GM12878 (cell line): ENCODE data around the gene RFLNA. TPM values are rescaled to one million over a fixed set of nuclear protein-coding genes. Genes with fewer than 3 reads are reported as not detected.

Experiments used
- ATAC-seq: fragments of 200-7000 bp; cut with Tn5 transposase; 3 replicates; pipeline ENCODE4 v1.9.1; 2020; ENCODE audit warnings: mild to moderate bottlenecking, moderate library complexity
- BruUV-seq: library from RNA; stranded (reverse); fragments of 400-500 nt; replicated peaks from 2 replicates; lab custom pipeline; 2021; lab: Mats Ljungman, UMichigan
- CTCF ChIA-PET: fragments of 300-600 bp; sonication (Branson Sonifier 250); formaldehyde crosslinking; extraction: SDS; loops from one replicate; lab custom pipeline; 2021; ENCODE audit warnings: inconsistent platforms; lab: Yijun Ruan, JAX
- POLR2A ChIA-PET: fragments of 350-600 bp; formaldehyde crosslinking; extraction: SDS; loops from one replicate; lab custom pipeline; 2021; ENCODE audit warnings: inconsistent platforms; lab: Charles Lee
- RAD21 ChIA-PET: fragments of 300-600 bp; sonication (Branson Sonifier 250); formaldehyde crosslinking; loops from one replicate; lab custom pipeline; 2023; ENCODE audit warnings: antibody characterized with exemption; ENCODE audit not compliant: unreplicated experiment; lab: Charles Lee
- SMC1A ChIA-PET: fragments of 300-600 bp; sonication (Branson Sonifier 250); formaldehyde crosslinking; loops from one replicate; lab custom pipeline; 2023; ENCODE audit not compliant: unreplicated experiment, uncharacterized antibody; lab: Charles Lee
- DNase-seq: peaks from one replicate; pipeline ENCODE4 v3.0.0-alpha.2; 2011; ENCODE audit warnings: low read depth, low spot score
- FAIRE-seq: peaks from 3 replicates; lab custom pipeline; 2011; peaks lifted over from hg19 to GRCh38; lab: Jason Lieb, UNC
- H2AFZ ChIP-seq: 2 replicates; pipeline ENCODE4 v1.6.0; 2011; ENCODE audit warnings: low read depth, low read length, control low read depth; ENCODE audit not compliant: control insufficient read depth
- H3K27ac ChIP-seq: 2 replicates; pipeline ENCODE4 v1.5.1; 2011; ENCODE audit warnings: control low read depth; ENCODE audit not compliant: control insufficient read depth, insufficient read depth
- H3K27me3 ChIP-seq, 2 experiments: replicated peaks in 1 of 2; 2 replicates each; pipeline versions ENCODE4 v1.6.0 to v1.6.1; 2011; ENCODE audit warnings: low read length in 1 of 2; ENCODE audit not compliant: control insufficient read depth in 2 of 2, insufficient read depth in 2 of 2
- H3K36me3 ChIP-seq, 2 experiments: 2 replicates each; pipeline ENCODE4 v1.5.1; 2011; ENCODE audit warnings: low read length in 1 of 2; ENCODE audit not compliant: control insufficient read depth in 2 of 2, insufficient read depth in 2 of 2
- H3K4me1 ChIP-seq: 2 replicates; pipeline ENCODE4 v1.6.1; 2011; ENCODE audit warnings: mild to moderate bottlenecking, low read length, moderate library complexity, mixed read lengths; ENCODE audit not compliant: control insufficient read depth, insufficient read depth
- H3K4me2 ChIP-seq: 2 replicates; pipeline ENCODE4 v1.6.0; 2011; ENCODE audit warnings: control low read depth; ENCODE audit not compliant: control insufficient read depth, insufficient read depth
- H3K4me3 ChIP-seq: fragments of 200-600 bp; sonication (generic); 2 replicates; pipeline ENCODE4 v1.5.1; 2016
- H3K79me2 ChIP-seq: 2 replicates; pipeline ENCODE4 v1.6.0; 2011; ENCODE audit warnings: low read length; ENCODE audit not compliant: control insufficient read depth, insufficient read depth
- H3K9ac ChIP-seq: 2 replicates; pipeline ENCODE4 v1.8.0; 2011; ENCODE audit warnings: low read length, control low read depth, mixed read lengths; ENCODE audit not compliant: control insufficient read depth, insufficient read depth
- H3K9me3 ChIP-seq: replicated peaks from 3 replicates; pipeline ENCODE4 v1.5.1; 2011; ENCODE audit warnings: mild to moderate bottlenecking, low read length; ENCODE audit not compliant: control insufficient read depth, insufficient read depth
- H4K20me1 ChIP-seq: 2 replicates; pipeline ENCODE4 v1.6.0; 2011; ENCODE audit not compliant: control insufficient read depth, insufficient read depth
- CREB1 ChIP-seq: IDR thresholded peaks from 2 replicates; pipeline ENCODE4 v1.6.1; 2012; ENCODE audit warnings: low read depth, mild to moderate bottlenecking, inconsistent platforms
- CTCF ChIP-seq, 3 experiments: IDR thresholded peaks in 2 of 3; conservative IDR thresholded peaks in 1 of 3; 2 replicates each; pipeline ENCODE4 v1.5.1; 2011; ENCODE audit warnings: low read depth in 3 of 3, low read length in 3 of 3, mild to moderate bottlenecking in 3 of 3, control low read depth in 2 of 3, moderate library complexity in 2 of 3, inconsistent platforms in 1 of 3, mixed read lengths in 1 of 3; ENCODE audit not compliant: control insufficient read depth in 2 of 3, insufficient read depth in 1 of 3; ENCODE audit errors: extremely low read depth in 1 of 3
- POLR2AphosphoS5 ChIP-seq: IDR thresholded peaks from 2 replicates; pipeline ENCODE4 v1.6.1; 2011; ENCODE audit warnings: mild to moderate bottlenecking, low read length, inconsistent platforms
- SMAD1 ChIP-seq: fragments of 450-650 bp; IDR thresholded peaks from 2 replicates; pipeline ENCODE4 v1.6.1; 2018; ENCODE audit warnings: mild to moderate bottlenecking, low read depth; ENCODE audit not compliant: partially characterized antibody
- USF2 ChIP-seq: IDR thresholded peaks from 2 replicates; pipeline ENCODE4 v1.6.1; 2011; ENCODE audit warnings: low read depth, low read length, improper control_type of control experiment, borderline replicate concordance
- ZBTB33 ChIP-seq: fragments of 450-650 bp; IDR thresholded peaks from 2 replicates; pipeline ENCODE4 v1.6.1; 2017; ENCODE audit warnings: mild to moderate bottlenecking
- WGBS: methylation state at CpG from one replicate; pipeline ENCODE4 v1.1.6; 2016; ENCODE audit warnings: low lambda C conversion rate; ENCODE audit not compliant: insufficient replicate concordance, insufficient coverage; ENCODE audit errors: missing lambda C conversion rate; 5-methylcytosine and 5-hydroxymethylcytosine counted together
- in situ Hi-C: fragments of 300-500 bp; cut with MboI; formaldehyde crosslinking; loops from 9 replicates; pipeline ENCODE4 v1.14.3; 2018; ENCODE audit warnings: mixed read lengths
- intact Hi-C: fragments of 100-400 bp; cut with micrococcal nuclease; formaldehyde crosslinking; loops from one replicate; pipeline ENCODE4 v1.14.2; 2022; ENCODE audit not compliant: unreplicated experiment
- polyA plus RNA-seq, 11 experiments: library from polyadenylated mRNA; depleted of rRNA in 4 of 11; unstranded in 6 of 11; stranded (reverse) in 5 of 11; fragments of >200 nt; fragmentation: Nextera tagmentation in 4 of 11; fragmentation: Illumina TruSeq in 1 of 11; extraction: Ambion mirVana in 4 of 11; extraction: Trizol in 1 of 11; gene quantifications; 1 replicate in 1 of 11; 2 replicates in 10 of 11; pipeline versions ENCODE4 v1.2.1 to v1.2.3, GENCODE V29; 2011 to 2016; ENCODE audit warnings: inconsistent platforms in 2 of 11, missing spikeins in 2 of 11, low read depth in 1 of 11
- total RNA-seq, 4 experiments: library from RNA; depleted of rRNA in 3 of 4; stranded (reverse); fragments of >200 nt in 3 of 4; fragmentation: Illumina TruSeq in 1 of 4; extraction: Trizol in 1 of 4; gene quantifications; 2 replicates each; pipeline versions ENCODE4 v1.2.1 to v1.2.3, GENCODE V29; 2013 to 2021

Gene RFLNA
- total and polyA plus RNA-seq, 10 of the 15 experiments (the other 5 are each of a cell fraction or from before 2014, with no cell fraction given) = 0.08 TPM; not detected in 9

GRCh38 chr12:124279846-124280360 lies 15.0 kb upstream of the RFLNA start:
- H3K79me2 ChIP-seq = no peaks in the 10 kb centered on the region
- no peaks in the 10 kb centered on the region; a peak in 1 of 4 replicates for H3K27me3 ChIP-seq
- H3K4me2 ChIP-seq = no peak overlapping the region
- no peak overlapping the region for H3K9ac ChIP-seq
- H3K36me3 ChIP-seq = no peaks in the 10 kb centered on the region
- H3K27ac ChIP-seq = no peak overlapping the region
- in situ Hi-C loops (no loop called here), intact Hi-C loops (no loop called here)
- no peak overlapping the region for H2AFZ ChIP-seq
- no peak overlapping the region for H3K4me3 ChIP-seq
- ChIA-PET RAD21 (no interaction called here), POLR2A (no interaction called here), CTCF (no interaction called here), SMC1A (no interaction called here)
- no peaks in the 10 kb centered on the region; the same call in 2 of the 3 replicates for H3K9me3 ChIP-seq
- WGBS = 28% methylated on average over 19 of the region's 19 CpGs
- FAIRE-seq (no peak), DNase-seq (no peak), ATAC-seq (no peak)
- TF ChIP-seq CTCF (IDR thresholded peaks at IDR 0.05 in 2 of 3, conservative IDR thresholded peaks at IDR 0.05 in 1 of 3; ENCODE audit: control insufficient read depth in 2 of 3, extremely low read depth in 1 of 3, insufficient read depth in 1 of 3, low read depth in 3 of 3, low read length in 3 of 3) = no peak
- no peak for TF ChIP-seq POLR2AphosphoS5
- TF ChIP-seq SMAD1 = no peak
- TF ChIP-seq ZBTB33 = no peak
- no peak for TF ChIP-seq CREB1
- no peak for TF ChIP-seq USF2
- H3K4me1 ChIP-seq = no peaks in the 10 kb centered on the region
- H4K20me1 ChIP-seq = no peaks in the 10 kb centered on the region
- no TSS peak for BruUV-seq
